ENCODE measurements around the gene NDRG2. TPM values are rescaled to one million over a fixed set of nuclear protein-coding genes. Genes with fewer than 3 reads are reported as not detected.
A peak's percentile ranks its signal among the peaks of the same experiment; 100 is the strongest.

Gene NDRG2
- total RNA-seq, 1 donor from 2014 or later = 11.8 TPM

DNA sequence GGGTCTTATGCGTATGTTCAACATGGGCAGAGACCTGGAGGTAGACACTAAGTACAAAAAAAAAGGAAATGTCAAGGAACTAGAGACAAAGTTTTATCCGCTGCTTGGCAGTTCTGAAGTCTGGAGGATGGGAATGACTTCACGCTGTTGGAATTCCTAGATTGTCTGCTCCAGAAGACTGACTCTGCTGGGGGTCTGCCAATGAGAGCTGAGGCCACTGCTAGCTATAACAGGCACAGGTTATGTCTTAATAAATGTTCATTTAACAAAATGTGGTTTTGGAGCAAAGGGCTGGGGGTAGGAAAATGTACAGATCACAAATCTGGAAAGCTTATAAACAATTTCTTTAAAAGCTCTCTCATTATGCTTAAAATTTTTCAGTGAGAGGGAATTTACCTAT, 38.6 kb upstream of the NDRG2 start:
- no peaks in the 10 kb centered on the region for H3K36me3 ChIP-seq (ENCODE audit: insufficient read depth, low read length)
- H3K4me3 Mint-ChIP-seq (ENCODE audit: unreplicated experiment) = peak overlapping the region; percentile 17
- DNase-seq (ENCODE audit: low read depth) (peak; percentile 81), FAIRE-seq (peak; percentile 75)
- no peak for TF ChIP-seq EZH2 (IDR thresholded peaks at IDR 0.05; ENCODE audit: insufficient read depth, low read length)
- TF ChIP-seq, protein P1, sequence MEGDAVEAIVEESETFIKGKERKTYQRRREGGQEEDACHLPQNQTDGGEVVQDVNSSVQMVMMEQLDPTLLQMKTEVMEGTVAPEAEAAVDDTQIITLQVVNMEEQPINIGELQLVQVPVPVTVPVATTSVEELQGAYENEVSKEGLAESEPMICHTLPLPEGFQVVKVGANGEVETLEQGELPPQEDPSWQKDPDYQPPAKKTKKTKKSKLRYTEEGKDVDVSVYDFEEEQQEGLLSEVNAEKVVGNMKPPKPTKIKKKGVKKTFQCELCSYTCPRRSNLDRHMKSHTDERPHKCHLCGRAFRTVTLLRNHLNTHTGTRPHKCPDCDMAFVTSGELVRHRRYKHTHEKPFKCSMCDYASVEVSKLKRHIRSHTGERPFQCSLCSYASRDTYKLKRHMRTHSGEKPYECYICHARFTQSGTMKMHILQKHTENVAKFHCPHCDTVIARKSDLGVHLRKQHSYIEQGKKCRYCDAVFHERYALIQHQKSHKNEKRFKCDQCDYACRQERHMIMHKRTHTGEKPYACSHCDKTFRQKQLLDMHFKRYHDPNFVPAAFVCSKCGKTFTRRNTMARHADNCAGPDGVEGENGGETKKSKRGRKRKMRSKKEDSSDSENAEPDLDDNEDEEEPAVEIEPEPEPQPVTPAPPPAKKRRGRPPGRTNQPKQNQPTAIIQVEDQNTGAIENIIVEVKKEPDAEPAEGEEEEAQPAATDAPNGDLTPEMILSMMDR (IDR thresholded peaks at IDR 0.05; ENCODE audit: insufficient read depth, low read depth, low read length) = no peak
- H3K4me1 ChIP-seq (ENCODE audit: insufficient read depth, low read length) = peaks cover 15% of the 10 kb centered on the region
- H3K9me3 ChIP-seq (ENCODE audit: insufficient read depth, low read depth, low read length) = no peaks in the 10 kb centered on the region
- no peaks in the 10 kb centered on the region for H3K27me3 ChIP-seq (ENCODE audit: insufficient read depth, low read length)
- H3K4me1 Mint-ChIP-seq (ENCODE audit: low read depth, unreplicated experiment) = peaks cover 58% of the 10 kb centered on the region
- H3K4me3 ChIP-seq (ENCODE audit: insufficient read depth, low read depth, low read length) = no peak overlapping the region
- H3K4me2 ChIP-seq (ENCODE audit: low read length) = peak overlapping the region; percentile 55
- H3K36me3 Mint-ChIP-seq (ENCODE audit: low read depth, unreplicated experiment) = no peaks in the 10 kb centered on the region
- peak overlapping the region; percentile 6 for H3K27ac ChIP-seq (ENCODE audit: low read depth, low read length)
- no peaks in the 10 kb centered on the region for H4K20me1 ChIP-seq (ENCODE audit: insufficient read depth, low read length)
- H3K9me3 Mint-ChIP-seq (ENCODE audit: unreplicated experiment) = no peaks in the 10 kb centered on the region
- no peaks in the 10 kb centered on the region for H3K27me3 Mint-ChIP-seq (ENCODE audit: low read depth, unreplicated experiment)
- H2AFZ ChIP-seq (ENCODE audit: low read depth, low read length) = no peak overlapping the region
- H3K79me2 ChIP-seq (ENCODE audit: insufficient read depth, low read length) = no peaks in the 10 kb centered on the region
- H3K9ac ChIP-seq (ENCODE audit: low read length) = peak overlapping the region; percentile 1
- peak overlapping the region; percentile 93 for H3K27ac Mint-ChIP-seq (ENCODE audit: unreplicated experiment)

DNA sequence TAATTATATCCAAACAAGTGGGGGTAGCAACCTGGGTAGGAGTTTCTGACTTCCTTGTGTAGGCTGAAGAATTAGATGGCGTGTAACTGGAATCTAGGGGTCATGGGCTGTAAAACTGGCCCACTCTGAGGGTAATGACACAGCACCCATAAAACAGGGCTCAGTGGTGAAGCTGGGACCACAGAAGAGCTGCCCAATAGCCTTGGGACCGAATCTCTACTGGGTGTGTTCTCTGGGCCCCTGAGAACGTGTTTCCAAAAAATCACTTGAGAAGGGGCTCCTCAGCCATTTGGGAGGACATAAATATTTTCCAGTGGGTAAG, 36.4 kb upstream of the NDRG2 start:
- H3K27me3 Mint-ChIP-seq (ENCODE audit: low read depth, unreplicated experiment) = no peaks in the 10 kb centered on the region
- Histone ChIP-seq H2AFZ (ENCODE audit: low read depth, low read length) (no peak overlapping the region), H3K79me2 (ENCODE audit: insufficient read depth, low read length) (no peaks in the 10 kb centered on the region), H3K9me3 (ENCODE audit: insufficient read depth, low read depth, low read length) (no peaks in the 10 kb centered on the region), H3K4me1 (ENCODE audit: insufficient read depth, low read length) (peaks cover 24% of the 10 kb centered on the region), H4K20me1 (ENCODE audit: insufficient read depth, low read length) (no peaks in the 10 kb centered on the region), H3K9ac (ENCODE audit: low read length) (no peak overlapping the region), H3K27me3 (ENCODE audit: insufficient read depth, low read length) (no peaks in the 10 kb centered on the region), H3K4me2 (ENCODE audit: low read length) (no peak overlapping the region), H3K27ac (ENCODE audit: low read depth, low read length) (no peak overlapping the region), H3K4me3 (ENCODE audit: insufficient read depth, low read depth, low read length) (no peak overlapping the region), H3K36me3 (ENCODE audit: insufficient read depth, low read length) (no peaks in the 10 kb centered on the region)
- peak overlapping the region; percentile 75 for H3K27ac Mint-ChIP-seq (ENCODE audit: unreplicated experiment)
- no peaks in the 10 kb centered on the region for H3K36me3 Mint-ChIP-seq (ENCODE audit: low read depth, unreplicated experiment)
- TF ChIP-seq, protein P1 (IDR thresholded peaks at IDR 0.05; ENCODE audit: insufficient read depth, low read depth, low read length) = no peak
- TF ChIP-seq EZH2 (IDR thresholded peaks at IDR 0.05; ENCODE audit: insufficient read depth, low read length) = no peak
- FAIRE-seq = no peak
- peaks cover 57% of the 10 kb centered on the region for H3K4me1 Mint-ChIP-seq (ENCODE audit: low read depth, unreplicated experiment)
- no peak overlapping the region for H3K4me3 Mint-ChIP-seq (ENCODE audit: unreplicated experiment)
- no peak for DNase-seq (ENCODE audit: low read depth)
- no peaks in the 10 kb centered on the region for H3K9me3 Mint-ChIP-seq (ENCODE audit: unreplicated experiment)

DNA sequence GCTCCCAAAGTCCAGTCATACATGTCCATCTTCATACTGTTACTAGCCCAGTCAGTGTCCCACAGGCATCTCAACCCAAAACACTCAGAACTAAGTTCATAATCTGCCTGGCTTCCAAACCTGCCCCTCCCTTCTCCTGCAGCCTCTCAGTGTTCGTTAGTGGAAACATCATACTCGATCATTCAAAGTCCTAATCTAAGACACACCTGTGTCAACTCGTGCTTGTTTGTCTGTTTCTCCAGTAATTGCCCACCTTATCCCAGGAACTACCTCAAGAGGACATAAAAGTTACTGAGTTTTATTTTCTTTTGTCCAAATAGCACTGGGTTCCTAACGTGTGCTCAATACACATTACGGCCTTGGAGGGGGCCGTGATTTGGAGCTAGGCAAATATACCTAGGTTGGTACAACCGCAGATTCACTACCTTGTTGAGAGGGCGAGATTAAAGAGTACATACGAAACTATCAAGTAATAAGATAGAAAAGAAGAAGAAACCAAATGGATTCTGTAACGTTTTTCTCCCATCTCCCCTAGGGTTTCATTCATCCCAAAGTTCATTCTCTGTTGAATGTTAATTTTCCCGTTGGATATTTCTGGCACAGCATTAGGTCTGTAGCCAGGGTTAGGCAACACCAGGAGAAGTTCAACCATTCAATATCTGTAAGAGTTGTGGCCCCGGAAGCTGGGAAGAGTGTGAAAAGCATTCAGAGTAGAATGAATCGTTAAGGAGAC, 35.9 kb upstream of the NDRG2 start:
- Mint-ChIP-seq H3K27ac (ENCODE audit: unreplicated experiment) (peak overlapping the region; percentile 75), H3K27me3 (ENCODE audit: low read depth, unreplicated experiment) (no peaks in the 10 kb centered on the region), H3K36me3 (ENCODE audit: low read depth, unreplicated experiment) (no peaks in the 10 kb centered on the region), H3K9me3 (ENCODE audit: unreplicated experiment) (no peaks in the 10 kb centered on the region), H3K4me3 (ENCODE audit: unreplicated experiment) (no peak overlapping the region), H3K4me1 (ENCODE audit: low read depth, unreplicated experiment) (peaks cover 58% of the 10 kb centered on the region)
- no peaks in the 10 kb centered on the region for H3K9me3 ChIP-seq (ENCODE audit: insufficient read depth, low read depth, low read length)
- H3K4me1 ChIP-seq (ENCODE audit: insufficient read depth, low read length) = peaks cover 24% of the 10 kb centered on the region
- no peak overlapping the region for H3K4me2 ChIP-seq (ENCODE audit: low read length)
- TF ChIP-seq EZH2 (IDR thresholded peaks at IDR 0.05; ENCODE audit: insufficient read depth, low read length) = no peak
- TF ChIP-seq, protein P1 (IDR thresholded peaks at IDR 0.05; ENCODE audit: insufficient read depth, low read depth, low read length) = no peak
- no peak overlapping the region for H3K27ac ChIP-seq (ENCODE audit: low read depth, low read length)
- no peaks in the 10 kb centered on the region for H3K79me2 ChIP-seq (ENCODE audit: insufficient read depth, low read length)
- H2AFZ ChIP-seq (ENCODE audit: low read depth, low read length) = no peak overlapping the region
- H3K4me3 ChIP-seq (ENCODE audit: insufficient read depth, low read depth, low read length) = no peak overlapping the region
- DNase-seq (ENCODE audit: low read depth) (no peak), FAIRE-seq (no peak)
- no peaks in the 10 kb centered on the region for H4K20me1 ChIP-seq (ENCODE audit: insufficient read depth, low read length)
- no peaks in the 10 kb centered on the region for H3K27me3 ChIP-seq (ENCODE audit: insufficient read depth, low read length)
- H3K9ac ChIP-seq (ENCODE audit: low read length) = no peak overlapping the region
- H3K36me3 ChIP-seq (ENCODE audit: insufficient read depth, low read length) = no peaks in the 10 kb centered on the region
